Thyroid gland (tissue), 4 donors: ENCODE data around the gene MMP24.

Experiments
- POLR2A ChIP-seq, 2 donors: fragments of 450-650 bp; IDR thresholded peaks; one replicate each; pipeline ENCODE4 v1.6.1; 2017; ENCODE audit warnings: antibody characterized with exemption in 2 of 2, mild to moderate bottlenecking in 2 of 2, moderate library complexity in 1 of 2
- TF ChIP-seq, protein P1 (sequence below), 6 experiments: fragments of 200-600 bp in 3 of 6; fragments of 450-650 bp in 3 of 6; sonication (generic) in 3 of 6; IDR thresholded peaks; one replicate each; pipeline ENCODE4 v1.5.1; 2016 to 2019; ENCODE audit warnings: antibody characterized with exemption in 6 of 6, mild to moderate bottlenecking in 2 of 6, inconsistent platforms in 1 of 6, moderate library complexity in 1 of 6

DNA sequence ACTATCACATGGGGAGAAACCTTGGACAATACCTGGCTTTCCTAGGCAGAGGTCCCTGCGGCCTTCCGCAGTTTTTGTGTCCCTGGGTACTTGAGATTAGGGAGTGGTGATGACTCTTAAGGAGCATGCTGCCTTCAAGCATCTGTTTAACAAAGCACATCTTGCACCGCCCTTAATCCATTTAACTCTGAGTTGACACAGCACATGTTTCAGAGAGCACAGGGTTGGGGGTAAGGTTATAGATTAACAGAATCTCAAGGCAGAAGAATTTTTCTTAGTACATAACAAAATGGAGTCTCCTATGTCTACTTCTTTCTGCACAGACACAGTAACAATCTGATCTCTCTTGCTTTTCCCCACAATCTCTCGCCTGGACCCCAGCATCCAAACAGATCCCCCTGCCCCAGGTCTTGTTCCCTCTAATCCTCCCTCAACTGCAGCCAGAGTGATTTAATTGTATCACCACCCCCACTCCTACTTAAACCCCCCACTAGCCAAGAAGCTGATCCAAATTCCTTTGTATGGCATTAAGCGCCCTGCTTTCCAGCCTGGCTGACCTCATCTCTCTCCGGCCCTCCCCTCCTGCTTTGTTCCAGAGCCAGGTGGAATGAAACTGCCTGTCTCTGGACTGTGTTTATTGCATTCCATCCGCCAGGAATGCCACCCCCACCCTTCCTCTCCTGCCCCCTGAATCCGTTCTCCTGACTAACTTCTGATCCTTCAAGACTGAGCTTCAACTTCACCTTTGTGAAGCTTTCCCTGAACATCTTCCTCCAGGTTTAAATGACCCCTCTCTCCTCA lies 36.4 kb downstream of the MMP24 start:
- TF ChIP-seq, protein P1, sequence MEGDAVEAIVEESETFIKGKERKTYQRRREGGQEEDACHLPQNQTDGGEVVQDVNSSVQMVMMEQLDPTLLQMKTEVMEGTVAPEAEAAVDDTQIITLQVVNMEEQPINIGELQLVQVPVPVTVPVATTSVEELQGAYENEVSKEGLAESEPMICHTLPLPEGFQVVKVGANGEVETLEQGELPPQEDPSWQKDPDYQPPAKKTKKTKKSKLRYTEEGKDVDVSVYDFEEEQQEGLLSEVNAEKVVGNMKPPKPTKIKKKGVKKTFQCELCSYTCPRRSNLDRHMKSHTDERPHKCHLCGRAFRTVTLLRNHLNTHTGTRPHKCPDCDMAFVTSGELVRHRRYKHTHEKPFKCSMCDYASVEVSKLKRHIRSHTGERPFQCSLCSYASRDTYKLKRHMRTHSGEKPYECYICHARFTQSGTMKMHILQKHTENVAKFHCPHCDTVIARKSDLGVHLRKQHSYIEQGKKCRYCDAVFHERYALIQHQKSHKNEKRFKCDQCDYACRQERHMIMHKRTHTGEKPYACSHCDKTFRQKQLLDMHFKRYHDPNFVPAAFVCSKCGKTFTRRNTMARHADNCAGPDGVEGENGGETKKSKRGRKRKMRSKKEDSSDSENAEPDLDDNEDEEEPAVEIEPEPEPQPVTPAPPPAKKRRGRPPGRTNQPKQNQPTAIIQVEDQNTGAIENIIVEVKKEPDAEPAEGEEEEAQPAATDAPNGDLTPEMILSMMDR (IDR thresholded peaks at IDR 0.05) = peak in 2 of 6 experiments; percentile 14 to 33
- peak in 1 of 2 donors; percentile 26 for TF ChIP-seq POLR2A (IDR thresholded peaks at IDR 0.05)
